ENCODE measurements around the gene CFAP299.

CFAP299 gene

DNA sequence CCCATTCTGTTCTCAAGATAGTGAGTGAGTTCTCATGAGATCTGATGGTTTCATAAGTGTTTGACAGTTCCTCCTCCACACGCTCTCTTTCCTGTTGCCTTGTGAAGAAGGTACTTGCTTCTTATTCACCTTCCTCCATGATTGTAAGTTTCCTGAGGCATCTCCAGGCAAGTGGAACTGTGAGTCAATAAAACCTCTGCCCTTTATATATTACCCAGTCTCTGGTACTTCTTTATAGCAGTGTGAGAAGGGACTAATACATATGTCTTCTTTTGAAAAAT, 58.4 kb downstream of the CFAP299 start:
- Histone ChIP-seq H3K4me2 (ENCODE audit: low read length) (no peak overlapping the region), H3K4me1 (ENCODE audit: low read length) (no peaks in the 10 kb centered on the region), H3K27me3 (ENCODE audit: low read depth, low read length) (no peaks in the 10 kb centered on the region), H3K36me3 (replicated peaks; ENCODE audit: low read depth, low read length) (no peaks in the 10 kb centered on the region), H3K9me3 (ENCODE audit: insufficient read depth, low read length) (no peaks in the 10 kb centered on the region), H2AFZ (ENCODE audit: low read depth, low read length) (no peak overlapping the region), H3K27ac (ENCODE audit: low read length) (no peak overlapping the region), H3K9ac (ENCODE audit: low read length) (no peak overlapping the region), H3K79me2 (ENCODE audit: low read length) (no peaks in the 10 kb centered on the region), H4K20me1 (ENCODE audit: insufficient read depth, low read length) (no peaks in the 10 kb centered on the region), H3K4me3 (ENCODE audit: low read length) (no peak overlapping the region)
- TF ChIP-seq EZH2phosphoT487 (IDR thresholded peaks at IDR 0.05; ENCODE audit: low read depth): no peak
- TF ChIP-seq, protein P1, sequence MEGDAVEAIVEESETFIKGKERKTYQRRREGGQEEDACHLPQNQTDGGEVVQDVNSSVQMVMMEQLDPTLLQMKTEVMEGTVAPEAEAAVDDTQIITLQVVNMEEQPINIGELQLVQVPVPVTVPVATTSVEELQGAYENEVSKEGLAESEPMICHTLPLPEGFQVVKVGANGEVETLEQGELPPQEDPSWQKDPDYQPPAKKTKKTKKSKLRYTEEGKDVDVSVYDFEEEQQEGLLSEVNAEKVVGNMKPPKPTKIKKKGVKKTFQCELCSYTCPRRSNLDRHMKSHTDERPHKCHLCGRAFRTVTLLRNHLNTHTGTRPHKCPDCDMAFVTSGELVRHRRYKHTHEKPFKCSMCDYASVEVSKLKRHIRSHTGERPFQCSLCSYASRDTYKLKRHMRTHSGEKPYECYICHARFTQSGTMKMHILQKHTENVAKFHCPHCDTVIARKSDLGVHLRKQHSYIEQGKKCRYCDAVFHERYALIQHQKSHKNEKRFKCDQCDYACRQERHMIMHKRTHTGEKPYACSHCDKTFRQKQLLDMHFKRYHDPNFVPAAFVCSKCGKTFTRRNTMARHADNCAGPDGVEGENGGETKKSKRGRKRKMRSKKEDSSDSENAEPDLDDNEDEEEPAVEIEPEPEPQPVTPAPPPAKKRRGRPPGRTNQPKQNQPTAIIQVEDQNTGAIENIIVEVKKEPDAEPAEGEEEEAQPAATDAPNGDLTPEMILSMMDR (IDR thresholded peaks at IDR 0.05; ENCODE audit: low read depth, low read length): no peak

DNA sequence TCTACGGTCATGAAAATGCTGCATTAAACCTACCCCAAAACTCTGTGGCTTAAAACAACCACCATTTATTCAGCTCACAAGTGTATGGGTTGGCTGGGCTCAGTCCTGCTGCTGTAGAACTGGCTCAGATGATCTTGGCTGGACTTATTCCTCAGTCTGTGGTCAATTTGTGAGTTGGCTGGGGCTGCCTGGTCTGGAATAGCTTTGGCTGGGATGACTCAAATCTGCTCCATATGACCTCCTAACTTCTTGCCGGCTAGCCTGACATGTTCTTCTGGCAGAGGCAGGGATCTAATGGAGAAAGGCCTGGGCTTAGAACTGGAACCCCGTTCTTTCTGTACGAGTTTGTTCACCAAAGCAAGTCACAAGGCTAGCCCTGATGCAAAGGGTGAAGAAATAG, 71.7 kb downstream of the CFAP299 start:
- Histone ChIP-seq H3K27ac (ENCODE audit: low read length) (no peak overlapping the region), H3K9me3 (ENCODE audit: insufficient read depth, low read length) (no peaks in the 10 kb centered on the region), H3K4me1 (ENCODE audit: low read length) (no peaks in the 10 kb centered on the region), H2AFZ (ENCODE audit: low read depth, low read length) (no peak overlapping the region), H4K20me1 (ENCODE audit: insufficient read depth, low read length) (no peaks in the 10 kb centered on the region), H3K27me3 (ENCODE audit: low read depth, low read length) (no peaks in the 10 kb centered on the region), H3K4me3 (ENCODE audit: low read length) (no peak overlapping the region), H3K79me2 (ENCODE audit: low read length) (no peaks in the 10 kb centered on the region), H3K4me2 (ENCODE audit: low read length) (no peak overlapping the region), H3K9ac (ENCODE audit: low read length) (no peak overlapping the region), H3K36me3 (replicated peaks; ENCODE audit: low read depth, low read length) (no peaks in the 10 kb centered on the region)
- no peak for TF ChIP-seq EZH2phosphoT487 (IDR thresholded peaks at IDR 0.05; ENCODE audit: low read depth)
- TF ChIP-seq, protein P1 (IDR thresholded peaks at IDR 0.05; ENCODE audit: low read depth, low read length): no peak

DNA sequence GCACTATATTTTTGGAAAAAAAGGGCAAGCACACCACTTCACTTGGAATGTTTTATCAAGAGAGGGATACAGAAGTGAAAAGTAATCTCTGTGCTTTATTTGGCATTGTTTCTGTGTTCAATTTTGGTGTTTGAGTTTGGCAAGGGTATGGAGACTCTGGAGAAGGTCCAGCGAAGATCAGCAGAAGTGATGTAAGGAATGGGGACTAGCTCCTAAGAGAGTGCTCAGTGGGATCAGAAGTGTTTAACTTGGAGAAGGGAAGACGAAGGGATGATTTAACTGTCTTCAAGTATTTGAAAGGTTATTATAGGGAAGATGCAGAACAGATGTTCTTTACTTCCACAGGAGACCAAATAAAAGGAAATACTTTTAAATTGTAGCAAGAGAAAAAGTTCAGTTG, 74.3 kb downstream of the CFAP299 start:
- Histone ChIP-seq H3K4me2 (ENCODE audit: low read length) (no peak overlapping the region), H3K36me3 (replicated peaks; ENCODE audit: low read depth, low read length) (no peaks in the 10 kb centered on the region), H4K20me1 (ENCODE audit: insufficient read depth, low read length) (no peaks in the 10 kb centered on the region), H3K79me2 (ENCODE audit: low read length) (no peaks in the 10 kb centered on the region), H3K9me3 (ENCODE audit: insufficient read depth, low read length) (no peaks in the 10 kb centered on the region), H3K4me1 (ENCODE audit: low read length) (no peaks in the 10 kb centered on the region), H2AFZ (ENCODE audit: low read depth, low read length) (no peak overlapping the region), H3K27ac (ENCODE audit: low read length) (no peak overlapping the region), H3K27me3 (ENCODE audit: low read depth, low read length) (peaks cover 3% of the 10 kb centered on the region; the same call in 1 of the 2 replicates), H3K9ac (ENCODE audit: low read length) (no peak overlapping the region), H3K4me3 (ENCODE audit: low read length) (no peak overlapping the region)
- TF ChIP-seq, protein P1 (IDR thresholded peaks at IDR 0.05; ENCODE audit: low read depth, low read length): no peak
- no peak for TF ChIP-seq EZH2phosphoT487 (IDR thresholded peaks at IDR 0.05; ENCODE audit: low read depth)

DNA sequence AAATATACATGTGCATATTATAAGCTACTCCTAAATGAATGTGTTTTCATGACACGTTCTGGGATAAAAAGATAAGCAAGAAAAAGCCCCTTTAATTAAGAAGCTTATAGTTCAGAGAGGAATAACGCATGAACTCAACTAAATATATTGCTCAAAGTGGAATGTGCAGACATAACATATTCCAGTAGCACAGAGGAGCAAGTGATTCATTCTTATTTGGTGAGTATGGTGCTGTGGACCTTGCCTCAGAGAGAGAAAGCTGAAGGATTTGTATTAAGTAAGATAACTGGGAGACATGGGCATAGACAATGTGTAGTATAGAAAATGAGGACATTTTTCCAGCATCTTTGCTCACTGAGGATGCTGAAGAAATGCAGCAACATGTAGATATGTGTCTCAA, 76.8 kb downstream of the CFAP299 start:
- Histone ChIP-seq H3K27ac (ENCODE audit: low read length) (no peak overlapping the region), H3K4me1 (ENCODE audit: low read length) (no peaks in the 10 kb centered on the region), H4K20me1 (ENCODE audit: insufficient read depth, low read length) (no peaks in the 10 kb centered on the region), H3K36me3 (replicated peaks; ENCODE audit: low read depth, low read length) (no peaks in the 10 kb centered on the region), H3K79me2 (ENCODE audit: low read length) (no peaks in the 10 kb centered on the region), H3K9ac (ENCODE audit: low read length) (no peak overlapping the region), H3K4me3 (ENCODE audit: low read length) (no peak overlapping the region), H3K9me3 (ENCODE audit: insufficient read depth, low read length) (no peaks in the 10 kb centered on the region), H2AFZ (ENCODE audit: low read depth, low read length) (no peak overlapping the region), H3K27me3 (ENCODE audit: low read depth, low read length) (peaks cover 3% of the 10 kb centered on the region; the same call in 1 of the 2 replicates), H3K4me2 (ENCODE audit: low read length) (no peak overlapping the region)
- TF ChIP-seq EZH2phosphoT487 (IDR thresholded peaks at IDR 0.05; ENCODE audit: low read depth): no peak
- TF ChIP-seq, protein P1 (IDR thresholded peaks at IDR 0.05; ENCODE audit: low read depth, low read length): no peak

All from OCI-LY3 (cell line).